ENCODE data around the gene SOWAHB.

Gene SOWAHB

GRCh38 chr4:76902233-76902890 lies 4.4 kb upstream of the SOWAHB start:
- peaks cover 11% of the 10 kb centered on the region for H3K9me3 ChIP-seq (ENCODE audit: control insufficient read depth, insufficient read depth, low read length)
- no peak overlapping the region for H3K9ac ChIP-seq (ENCODE audit: low read depth, low read length)
- H3K36me3 ChIP-seq (ENCODE audit: insufficient read depth, low read length), result no peaks in the 10 kb centered on the region
- H3K4me1 ChIP-seq (ENCODE audit: insufficient read depth, low read length), result no peaks in the 10 kb centered on the region; the same call in 1 of the 2 replicates

- H3K9me3 ChIP-seq (ENCODE audit: control insufficient read depth, insufficient read depth, low read length), result no peaks in the 10 kb centered on the region
- no peaks in the 10 kb centered on the region for H3K36me3 ChIP-seq (ENCODE audit: insufficient read depth, low read length)
- H3K4me1 ChIP-seq (ENCODE audit: insufficient read depth, low read length), result no peaks in the 10 kb centered on the region
- H3K9ac ChIP-seq (ENCODE audit: low read depth, low read length), result peak overlapping the region; percentile 78; the same call in 1 of the 2 replicates
These were observed 1.2 kb upstream of the SOWAHB start for GRCh38 chr4:76898949-76899645.

GRCh38 chr4:76898385-76898692 lies 395 bp upstream of the SOWAHB start:
- Histone ChIP-seq H3K4me1 (ENCODE audit: insufficient read depth, low read length) (no peaks in the 10 kb centered on the region), H3K36me3 (ENCODE audit: insufficient read depth, low read length) (no peaks in the 10 kb centered on the region), H3K9me3 (ENCODE audit: control insufficient read depth, insufficient read depth, low read length) (no peaks in the 10 kb centered on the region), H3K9ac (ENCODE audit: low read depth, low read length) (peak overlapping the region; percentile 78; the same call in 1 of the 2 replicates)

- Histone ChIP-seq H3K4me1 (ENCODE audit: insufficient read depth, low read length) (no peaks in the 10 kb centered on the region), H3K36me3 (ENCODE audit: insufficient read depth, low read length) (no peaks in the 10 kb centered on the region), H3K9me3 (ENCODE audit: control insufficient read depth, insufficient read depth, low read length) (no peaks in the 10 kb centered on the region), H3K9ac (ENCODE audit: low read depth, low read length) (peak overlapping the region; percentile 78)
These were observed 1.1 kb downstream of the SOWAHB start for GRCh38 chr4:76896614-76897535.

GRCh38 chr4:76896048-76896447 lies 1.9 kb downstream of the SOWAHB start:
- H3K9me3 ChIP-seq (ENCODE audit: control insufficient read depth, insufficient read depth, low read length), result no peaks in the 10 kb centered on the region
- no peak overlapping the region for H3K9ac ChIP-seq (ENCODE audit: low read depth, low read length)
- no peaks in the 10 kb centered on the region for H3K4me1 ChIP-seq (ENCODE audit: insufficient read depth, low read length)
- no peaks in the 10 kb centered on the region for H3K36me3 ChIP-seq (ENCODE audit: insufficient read depth, low read length)

GRCh38 chr4:76895619-76896018 lies 2.3 kb downstream of the SOWAHB start:
- H3K9me3 ChIP-seq (ENCODE audit: control insufficient read depth, insufficient read depth, low read length), result no peaks in the 10 kb centered on the region
- no peak overlapping the region for H3K9ac ChIP-seq (ENCODE audit: low read depth, low read length)

GRCh38 chr4:76894537-76895255 lies 3.2 kb downstream of the SOWAHB start:
- Histone ChIP-seq H3K4me1 (ENCODE audit: insufficient read depth, low read length) (no peaks in the 10 kb centered on the region), H3K9me3 (ENCODE audit: control insufficient read depth, insufficient read depth, low read length) (no peaks in the 10 kb centered on the region), H3K9ac (ENCODE audit: low read depth, low read length) (no peak overlapping the region), H3K36me3 (ENCODE audit: insufficient read depth, low read length) (no peaks in the 10 kb centered on the region)

More at GRCh38 chr4:76895619-76896018, 2.3 kb downstream of the SOWAHB start:
- Histone ChIP-seq H3K4me1 (ENCODE audit: insufficient read depth, low read length) (no peaks in the 10 kb centered on the region), H3K36me3 (ENCODE audit: insufficient read depth, low read length) (no peaks in the 10 kb centered on the region)

- Histone ChIP-seq H3K4me1 (ENCODE audit: insufficient read depth, low read length) (no peaks in the 10 kb centered on the region), H3K9me3 (ENCODE audit: control insufficient read depth, insufficient read depth, low read length) (no peaks in the 10 kb centered on the region), H3K36me3 (ENCODE audit: insufficient read depth, low read length) (no peaks in the 10 kb centered on the region), H3K9ac (ENCODE audit: low read depth, low read length) (no peak overlapping the region)
These were observed 5.3 kb downstream of the SOWAHB start for GRCh38 chr4:76892601-76893000.

- Histone ChIP-seq H3K9me3 (ENCODE audit: control insufficient read depth, insufficient read depth, low read length) (no peaks in the 10 kb centered on the region), H3K36me3 (ENCODE audit: insufficient read depth, low read length) (no peaks in the 10 kb centered on the region), H3K9ac (ENCODE audit: low read depth, low read length) (no peak overlapping the region), H3K4me1 (ENCODE audit: insufficient read depth, low read length) (0 out of 2 replicates have a peak, but pooled peaks cover 3% of the 10 kb centered on the region)
These were observed 5.9 kb downstream of the SOWAHB start for GRCh38 chr4:76892001-76892400.

GRCh38 chr4:76886848-76887441 lies 11.0 kb downstream of the SOWAHB start:
- H3K4me1 ChIP-seq (ENCODE audit: insufficient read depth, low read length), result 0 out of 2 replicates have a peak, but pooled peaks cover 3% of the 10 kb centered on the region
- H3K36me3 ChIP-seq (ENCODE audit: insufficient read depth, low read length), result no peaks in the 10 kb centered on the region
- H3K9me3 ChIP-seq (ENCODE audit: control insufficient read depth, insufficient read depth, low read length), result no peaks in the 10 kb centered on the region
- H3K9ac ChIP-seq (ENCODE audit: low read depth, low read length), result no peak overlapping the region

- Histone ChIP-seq H3K9me3 (ENCODE audit: control insufficient read depth, insufficient read depth, low read length) (no peaks in the 10 kb centered on the region), H3K4me1 (ENCODE audit: insufficient read depth, low read length) (0 out of 2 replicates have a peak, but pooled peaks cover 3% of the 10 kb centered on the region), H3K9ac (ENCODE audit: low read depth, low read length) (no peak overlapping the region), H3K36me3 (ENCODE audit: insufficient read depth, low read length) (no peaks in the 10 kb centered on the region)
These were observed 11.7 kb downstream of the SOWAHB start for GRCh38 chr4:76886214-76886613.

- Histone ChIP-seq H3K36me3 (ENCODE audit: insufficient read depth, low read length) (no peaks in the 10 kb centered on the region), H3K9ac (ENCODE audit: low read depth, low read length) (no peak overlapping the region), H3K9me3 (ENCODE audit: control insufficient read depth, insufficient read depth, low read length) (no peaks in the 10 kb centered on the region), H3K4me1 (ENCODE audit: insufficient read depth, low read length) (0 out of 2 replicates have a peak, but pooled peaks cover 3% of the 10 kb centered on the region)
These were observed 14.8 kb downstream of the SOWAHB start for GRCh38 chr4:76883147-76883546.

GRCh38 chr4:76882630-76883029 lies 15.3 kb downstream of the SOWAHB start:
- Histone ChIP-seq H3K9ac (ENCODE audit: low read depth, low read length) (no peak overlapping the region), H3K36me3 (ENCODE audit: insufficient read depth, low read length) (no peaks in the 10 kb centered on the region), H3K4me1 (ENCODE audit: insufficient read depth, low read length) (0 out of 2 replicates have a peak, but pooled peaks cover 3% of the 10 kb centered on the region), H3K9me3 (ENCODE audit: control insufficient read depth, insufficient read depth, low read length) (no peaks in the 10 kb centered on the region)

Measured in ES-I3 (cell line).